ENCODE data around the gene TRAFD1. TPM values are rescaled to one million over a fixed set of nuclear protein-coding genes. Genes with fewer than 3 reads are reported as not detected.
A peak's percentile ranks its signal among the peaks of the same experiment; 100 is the strongest.

Gene TRAFD1
- total and polyA plus RNA-seq, 2 of the 8 experiments (the other 6 are each of a cell fraction or from before 2014, with no cell fraction given) = 18.1 to 33.1 TPM

DNA sequence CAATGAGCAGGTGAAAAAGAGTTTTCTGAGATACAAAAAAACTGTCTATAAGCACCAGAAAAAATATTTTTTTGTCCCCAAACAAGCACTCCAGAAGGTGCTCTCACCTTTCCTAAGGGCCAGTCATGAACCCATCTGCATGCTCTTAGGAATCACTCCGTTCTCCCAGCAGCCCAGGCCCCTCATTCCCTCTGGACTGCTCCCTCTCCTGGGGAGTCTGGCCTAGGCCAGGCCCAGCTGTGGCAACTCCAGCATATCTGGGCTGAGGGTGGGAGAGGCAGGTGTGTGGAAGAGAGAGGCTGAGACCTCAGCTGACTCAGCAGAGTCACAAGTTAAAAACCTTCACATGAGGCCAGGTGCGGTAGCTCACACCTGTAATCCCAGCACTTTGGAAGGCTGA lies 54.6 kb downstream of the TRAFD1 start:
- ChIA-PET POLR2A (ENCODE audit: partially characterized antibody) (interaction anchor here (0.6 kb wide), 1 partner anchor 224 kb away, joined by 3 read pairs; no protein-coding TSS in a partner anchor), CTCF (ENCODE audit: partially characterized antibody) (interaction anchor here (0.7 to 7.4 kb wide), 3 partner anchors 8 to 207 kb away, joined by 3 to 43 read pairs (median 5); no protein-coding TSS in a partner anchor)
- TF ChIP-seq CHD2 (IDR thresholded peaks at IDR 0.05; ENCODE audit: low read length) (no peak), PHF8 (conservative IDR thresholded peaks at IDR 0.05; ENCODE audit: low read depth, low read length) (no peak), RAD21 (IDR thresholded peaks at IDR 0.05 in 1 of 2, conservative IDR thresholded peaks at IDR 0.05 in 1 of 2; ENCODE audit: low read depth in 2 of 2, low read length in 2 of 2) (peak; percentile 17 to 38; a peak in 3 of 4 replicates), JUND (IDR thresholded peaks at IDR 0.05; ENCODE audit: low read length) (no peak), MAFK (IDR thresholded peaks at IDR 0.05; ENCODE audit: low read depth, low read length) (peak; percentile 25; the same call in 1 of the 2 replicates), FOSL1 (IDR thresholded peaks at IDR 0.05; ENCODE audit: insufficient read depth, low read depth, low read length) (no peak), KDM1A (IDR thresholded peaks at IDR 0.05; ENCODE audit: borderline replicate concordance, low read length) (no peak), SP4 (IDR thresholded peaks at IDR 0.05; ENCODE audit: low read length) (no peak), RXRA (IDR thresholded peaks at IDR 0.05; ENCODE audit: insufficient read depth, low read depth, low read length) (no peak)
- TF ChIP-seq, protein P1, sequence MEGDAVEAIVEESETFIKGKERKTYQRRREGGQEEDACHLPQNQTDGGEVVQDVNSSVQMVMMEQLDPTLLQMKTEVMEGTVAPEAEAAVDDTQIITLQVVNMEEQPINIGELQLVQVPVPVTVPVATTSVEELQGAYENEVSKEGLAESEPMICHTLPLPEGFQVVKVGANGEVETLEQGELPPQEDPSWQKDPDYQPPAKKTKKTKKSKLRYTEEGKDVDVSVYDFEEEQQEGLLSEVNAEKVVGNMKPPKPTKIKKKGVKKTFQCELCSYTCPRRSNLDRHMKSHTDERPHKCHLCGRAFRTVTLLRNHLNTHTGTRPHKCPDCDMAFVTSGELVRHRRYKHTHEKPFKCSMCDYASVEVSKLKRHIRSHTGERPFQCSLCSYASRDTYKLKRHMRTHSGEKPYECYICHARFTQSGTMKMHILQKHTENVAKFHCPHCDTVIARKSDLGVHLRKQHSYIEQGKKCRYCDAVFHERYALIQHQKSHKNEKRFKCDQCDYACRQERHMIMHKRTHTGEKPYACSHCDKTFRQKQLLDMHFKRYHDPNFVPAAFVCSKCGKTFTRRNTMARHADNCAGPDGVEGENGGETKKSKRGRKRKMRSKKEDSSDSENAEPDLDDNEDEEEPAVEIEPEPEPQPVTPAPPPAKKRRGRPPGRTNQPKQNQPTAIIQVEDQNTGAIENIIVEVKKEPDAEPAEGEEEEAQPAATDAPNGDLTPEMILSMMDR (IDR thresholded peaks at IDR 0.05; ENCODE audit: control extremely low read depth in 1 of 3, insufficient read depth in 1 of 3, low read depth in 1 of 3, low read length in 3 of 3) = peak; percentile 23 to 42 (median 27); a peak in 3 of 4 replicates
- H4K5ac ChIP-seq (ENCODE audit: insufficient read length, low read depth, low read length) = no peak overlapping the region
- 0 out of 2 replicates have a peak, but pooled peaks cover 2% of the 10 kb centered on the region for H3K23me2 ChIP-seq (ENCODE audit: low read depth, low read length)
- H3K56ac ChIP-seq (replicated peaks; ENCODE audit: insufficient read length, low read depth, low read length) = no peak overlapping the region
- no peak overlapping the region for H3K14ac ChIP-seq (ENCODE audit: insufficient read length)
- 93% methylated on average over 2 of the region's 2 CpGs; no CpG with 5 or more reads in 1 of the 2 experiments for WGBS, 2 experiments (ENCODE audit: extremely low coverage in 1 of 2, insufficient coverage in 1 of 2, insufficient read length in 1 of 2, insufficient replicate concordance in 2 of 2, low coverage in 1 of 2, low lambda C conversion rate in 2 of 2, missing lambda C conversion rate in 1 of 2)
- no peak overlapping the region for H4K8ac ChIP-seq (ENCODE audit: extremely low read depth, insufficient read depth, low read length)
- no peaks in the 10 kb centered on the region for H3K27me3 ChIP-seq (replicated peaks in 1 of 4; ENCODE audit: control insufficient read depth in 3 of 4, extremely low read depth in 1 of 4, insufficient read depth in 3 of 4, low read length in 3 of 4)
- no peaks in the 10 kb centered on the region for H3K79me2 ChIP-seq (ENCODE audit: control insufficient read depth in 1 of 2, insufficient read depth in 2 of 2, low read length in 2 of 2)
- no peak overlapping the region for H2BK12ac ChIP-seq (ENCODE audit: low read depth, low read length)
- peaks cover 9 to 22% (median 12%) of the 10 kb centered on the region in 4 experiments; a peak in 6 of 7 replicates for H3K4me1 ChIP-seq (replicated peaks in 1 of 4; ENCODE audit: control insufficient read depth in 3 of 4, insufficient read depth in 4 of 4, low read length in 3 of 4)
- no peak overlapping the region for H2BK120ac ChIP-seq (replicated peaks; ENCODE audit: low read depth, low read length)
- H3K4me2 ChIP-seq (ENCODE audit: insufficient read depth in 1 of 2, low read depth in 2 of 2, low read length in 2 of 2) = no peak overlapping the region
- no peak overlapping the region for H3K18ac ChIP-seq (ENCODE audit: extremely low read depth, low read length)
- no peak overlapping the region for H2AK5ac ChIP-seq (ENCODE audit: low read depth, low read length)
- DNase-seq (ENCODE audit: low read depth in 1 of 2, low spot score in 2 of 2) = no peak
- H3K23ac ChIP-seq (ENCODE audit: insufficient read length) = no peak overlapping the region
- no peaks in the 10 kb centered on the region for H3K79me1 ChIP-seq (ENCODE audit: low read depth, low read length)
- H2AFZ ChIP-seq (ENCODE audit: low read length) = no peak overlapping the region
- H3K4me3 ChIP-seq (ENCODE audit: extremely low read depth in 1 of 4, insufficient read depth in 2 of 4, low read depth in 3 of 4, low read length in 4 of 4) = no peak overlapping the region
- H2BK5ac ChIP-seq (ENCODE audit: low read depth, low read length) = no peak overlapping the region
- H3K27ac ChIP-seq (ENCODE audit: low read depth, low read length) = no peak overlapping the region
- H2BK15ac ChIP-seq (ENCODE audit: low read length) = no peak overlapping the region
- H4K20me1 ChIP-seq (replicated peaks in 1 of 2; ENCODE audit: control insufficient read depth in 1 of 2, insufficient read depth in 2 of 2, low read length in 2 of 2) = no peaks in the 10 kb centered on the region
- peaks cover 8 to 26% (median 14%) of the 10 kb centered on the region in 4 experiments; a peak in 7 of 8 replicates for H3K36me3 ChIP-seq (ENCODE audit: control insufficient read depth in 2 of 4, insufficient read depth in 4 of 4, low read length in 3 of 4)
- no peaks in the 10 kb centered on the region for H3K9me3 ChIP-seq (ENCODE audit: insufficient read depth in 2 of 2, low read depth in 1 of 2, low read length in 1 of 2)
- no peak overlapping the region for H2BK20ac ChIP-seq (ENCODE audit: low read length)
- no peak overlapping the region for H3K9ac ChIP-seq (replicated peaks in 1 of 4; ENCODE audit: extremely low read depth in 1 of 4, low read depth in 3 of 4, low read length in 3 of 4)
- no peak for FAIRE-seq
- no peak overlapping the region for H3K4ac ChIP-seq (replicated peaks; ENCODE audit: insufficient read length, low read depth, low read length)
- H4K91ac ChIP-seq (replicated peaks; ENCODE audit: insufficient read length, low read length) = no peak overlapping the region

Measured in H1 (cell line).